Skeletal muscle cell (primary cell): Measurements from ENCODE around the gene ANO2.

Experiments used
- DNase-seq: peaks from one replicate; pipeline ENCODE4 v3.0.0-alpha.2; 2010; ENCODE audit warnings: low read depth
- H3K4me3 ChIP-seq: 2 replicates; pipeline ENCODE4 v1.5.1; 2011; ENCODE audit warnings: low read depth, mild to moderate bottlenecking, control low read depth, low read length, moderate library complexity

Gene ANO2

DNA sequence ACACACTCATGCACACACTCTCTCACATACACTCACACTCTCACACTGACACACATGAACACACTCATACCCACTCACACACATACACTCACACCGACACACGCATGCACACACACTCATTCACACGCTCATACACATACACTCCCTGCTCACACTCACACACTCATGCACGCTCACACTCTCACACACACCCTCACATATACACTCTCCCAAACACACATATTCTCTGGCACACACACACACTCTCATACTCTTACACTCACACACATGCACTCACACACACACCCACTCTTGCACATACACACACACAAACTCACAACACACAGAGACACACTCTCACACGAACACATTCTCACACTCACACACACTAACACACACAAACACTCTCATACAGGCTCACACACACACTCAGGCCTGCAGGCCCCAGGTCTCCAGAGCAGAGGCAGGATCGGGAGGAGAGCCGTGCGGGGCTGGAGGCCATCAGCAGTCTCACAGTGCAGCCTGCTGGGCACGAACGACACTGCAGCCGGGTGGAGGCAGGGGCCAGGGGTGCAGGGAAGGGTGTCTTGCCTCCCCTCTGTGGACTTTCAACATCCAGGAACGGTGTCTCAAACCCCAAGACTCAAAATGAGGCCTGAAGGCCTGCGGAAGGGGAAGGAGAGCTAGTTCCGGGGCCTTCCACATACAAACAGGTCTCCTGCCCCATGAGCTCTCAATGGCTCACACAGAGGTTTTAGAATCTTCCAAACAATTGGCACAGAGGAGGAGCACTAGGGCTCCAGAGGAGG lies 148.7 kb downstream of the ANO2 start:
- H3K4me3 ChIP-seq = no peak overlapping the region
- no peak for DNase-seq

DNA sequence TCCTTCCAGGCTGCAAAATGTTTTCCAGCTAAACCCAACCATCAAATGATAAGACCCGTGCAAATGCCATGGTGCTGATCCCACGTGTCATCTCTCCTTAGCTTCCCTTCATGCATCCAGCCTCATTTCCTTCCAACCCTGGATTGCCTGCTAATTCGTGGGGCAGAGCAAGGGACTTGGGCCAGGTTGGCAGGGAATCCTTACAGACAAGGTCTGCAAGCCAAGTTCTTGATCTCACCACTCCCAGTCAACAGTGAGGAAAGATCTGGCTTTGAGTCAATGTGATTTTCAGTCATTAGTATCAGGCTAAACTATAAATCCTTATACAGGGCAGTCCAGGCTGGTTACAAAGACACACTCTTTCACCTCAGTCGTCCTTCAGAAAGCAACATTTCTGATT lies 150.9 kb downstream of the ANO2 start:
- H3K4me3 ChIP-seq = no peak overlapping the region
- no peak for DNase-seq

- DNase-seq = no peak
- no peak overlapping the region for H3K4me3 ChIP-seq
These were observed 152.7 kb downstream of the ANO2 start for GRCh38 chr12:5792343-5792742.

DNA sequence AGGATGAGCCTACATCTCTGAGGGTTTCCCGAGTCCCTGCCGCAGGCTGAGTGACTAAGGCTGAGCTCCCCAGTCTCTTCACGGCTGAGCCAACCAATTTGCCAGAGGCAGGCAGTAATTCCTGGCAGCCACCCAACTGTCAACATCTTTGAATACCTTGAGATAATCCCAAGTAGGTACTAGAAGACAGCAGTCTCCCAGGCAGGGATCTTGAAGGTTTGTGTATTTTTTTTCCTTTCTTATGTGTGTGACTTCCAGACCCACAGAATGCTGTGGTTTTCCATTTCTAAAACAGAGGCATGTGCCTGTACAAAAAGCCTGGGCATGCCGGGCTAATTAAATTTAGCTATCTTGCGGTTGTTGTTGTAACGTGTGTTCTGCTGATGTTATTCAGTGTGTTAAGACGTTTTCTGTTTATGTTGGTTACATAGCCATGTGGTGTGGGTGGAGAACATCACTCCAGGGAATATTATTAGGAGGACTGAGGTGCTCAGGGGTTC lies 155.5 kb downstream of the ANO2 start:
- no peak overlapping the region for H3K4me3 ChIP-seq
- no peak for DNase-seq

- H3K4me3 ChIP-seq = no peak overlapping the region
- no peak for DNase-seq
These were observed 157.2 kb downstream of the ANO2 start for GRCh38 chr12:5787828-5788227.

DNA sequence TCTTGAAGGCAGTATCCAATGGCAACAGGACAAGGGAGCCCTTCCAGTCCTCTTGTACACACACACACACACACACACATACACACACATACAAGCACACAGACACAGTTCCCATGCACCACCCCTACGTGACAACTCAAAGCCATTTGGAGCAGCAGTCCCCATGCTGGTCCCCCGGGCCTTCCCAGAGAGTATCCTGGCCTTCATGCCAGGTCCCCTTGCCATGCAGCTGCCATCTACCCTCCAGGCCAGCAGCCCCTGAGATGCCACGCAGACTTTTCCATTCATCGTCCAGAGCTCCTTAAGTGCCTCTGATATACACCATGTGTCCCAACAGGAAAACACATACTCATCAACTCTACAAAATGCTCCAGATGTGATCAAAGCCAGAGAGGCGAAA lies 159.5 kb downstream of the ANO2 start:
- H3K4me3 ChIP-seq = no peak overlapping the region
- no peak for DNase-seq

GRCh38 chr12:5784462-5785130 lies 160.5 kb downstream of the ANO2 start:
- H3K4me3 ChIP-seq = no peak overlapping the region
- no peak for DNase-seq

- H3K4me3 ChIP-seq = no peak overlapping the region
- no peak for DNase-seq
These were observed 161.7 kb downstream of the ANO2 start for GRCh38 chr12:5783289-5783920.

- H3K4me3 ChIP-seq = no peak overlapping the region
- no peak for DNase-seq
These were observed 164.5 kb downstream of the ANO2 start for GRCh38 chr12:5780536-5780935.

- no peak overlapping the region for H3K4me3 ChIP-seq
These were observed 165.7 kb downstream of the ANO2 start for GRCh38 chr12:5779401-5779800.

GRCh38 chr12:5778821-5779220 lies 166.2 kb downstream of the ANO2 start:
- no peak for DNase-seq
- H3K4me3 ChIP-seq = no peak overlapping the region

More at GRCh38 chr12:5779401-5779800, 165.7 kb downstream of the ANO2 start:
- no peak for DNase-seq

DNA sequence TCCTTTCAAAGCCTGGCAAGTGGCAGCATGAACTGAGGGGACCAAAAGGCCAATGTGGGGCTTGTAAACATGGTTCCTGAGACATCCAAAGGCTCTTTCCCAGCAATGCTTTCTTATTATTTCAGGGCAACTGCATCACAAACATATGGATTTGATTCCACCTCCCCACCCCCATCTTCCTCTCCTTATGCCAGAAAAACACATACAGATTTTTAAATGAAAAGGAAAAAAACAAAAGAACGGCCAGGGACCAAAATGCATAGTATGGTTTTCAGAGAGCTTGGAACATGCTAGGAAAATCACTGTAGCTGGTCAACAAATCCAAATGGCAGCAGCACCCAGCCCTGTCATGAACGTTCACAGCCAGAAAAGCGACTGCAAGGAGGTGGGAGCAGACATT lies 167.6 kb downstream of the ANO2 start:
- H3K4me3 ChIP-seq = no peak overlapping the region
- no peak for DNase-seq

GRCh38 chr12:5776091-5776490 lies 169.0 kb downstream of the ANO2 start:
- no peak for DNase-seq
- no peak overlapping the region for H3K4me3 ChIP-seq

GRCh38 chr12:5773550-5773949 lies 171.5 kb downstream of the ANO2 start:
- no peak for DNase-seq
- no peak overlapping the region for H3K4me3 ChIP-seq

DNA sequence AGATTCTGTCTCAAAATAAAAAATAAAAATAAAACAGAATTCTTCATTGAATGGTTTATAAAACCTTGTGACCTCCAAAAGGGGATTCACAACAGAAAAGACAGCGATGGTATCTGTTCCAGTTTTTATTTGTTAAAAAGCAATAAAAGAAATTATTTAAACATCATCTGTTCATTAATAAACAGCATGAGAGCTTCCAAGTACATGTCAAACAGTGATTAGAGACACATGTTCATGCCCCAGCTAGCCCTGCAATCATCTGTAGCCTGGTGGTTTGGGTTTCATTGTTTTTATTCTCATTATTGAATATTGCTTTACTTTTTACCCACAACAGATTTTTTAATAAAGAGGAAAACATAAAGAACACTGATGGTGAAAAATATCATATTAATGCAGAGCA lies 173.3 kb downstream of the ANO2 start:
- no peak overlapping the region for H3K4me3 ChIP-seq
- no peak for DNase-seq

GRCh38 chr12:5770727-5771126 lies 174.3 kb downstream of the ANO2 start:
- no peak for DNase-seq
- no peak overlapping the region for H3K4me3 ChIP-seq

- no peak for DNase-seq
- H3K4me3 ChIP-seq = no peak overlapping the region
These were observed 176.4 kb downstream of the ANO2 start for GRCh38 chr12:5768581-5769196.

DNA sequence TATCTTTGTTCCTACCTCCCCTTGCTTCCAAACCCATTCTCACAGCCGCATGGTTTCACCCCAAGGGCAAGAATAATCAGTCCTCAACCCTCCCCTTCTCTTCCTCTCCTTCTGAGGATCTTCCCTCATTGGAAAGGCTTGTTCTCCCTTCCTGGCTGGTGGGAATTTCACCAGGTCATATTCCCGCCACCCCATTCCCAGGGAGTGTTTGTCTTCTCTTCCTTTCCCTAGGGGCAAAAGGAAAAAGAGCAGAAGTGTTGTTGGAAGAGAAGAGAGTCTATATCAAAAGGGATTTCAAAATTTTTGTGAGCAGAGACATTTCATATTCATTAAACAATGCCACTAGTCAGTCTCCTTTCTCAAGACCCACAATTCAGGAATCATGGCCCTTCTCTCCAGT lies 176.9 kb downstream of the ANO2 start:
- DNase-seq = no peak
- H3K4me3 ChIP-seq = no peak overlapping the region

DNA sequence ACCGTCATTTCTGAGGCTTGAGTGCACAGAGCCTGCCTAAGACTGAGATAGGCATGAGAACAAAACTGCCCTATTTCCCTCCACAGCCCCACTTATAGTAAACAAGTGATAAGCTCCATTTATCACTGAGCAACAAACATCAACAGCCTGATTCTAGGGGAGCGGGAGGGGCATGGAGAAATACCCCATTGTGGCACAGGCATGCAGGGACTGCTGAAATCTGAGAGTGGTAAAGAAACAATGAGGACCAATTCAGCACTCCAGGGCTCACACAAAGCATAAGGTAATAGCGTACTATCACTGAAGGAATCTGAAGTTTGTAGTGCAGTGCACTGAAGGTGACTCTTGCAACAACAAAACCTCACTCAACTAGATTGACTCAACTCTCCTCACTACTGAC lies 186.7 kb downstream of the ANO2 start:
- no peak overlapping the region for H3K4me3 ChIP-seq
- DNase-seq = no peak

- DNase-seq = no peak
- no peak overlapping the region for H3K4me3 ChIP-seq
These were observed 188.7 kb downstream of the ANO2 start for GRCh38 chr12:5756338-5756842.
